Measurements from ENCODE around the gene GSE1.

GSE1 gene

DNA sequence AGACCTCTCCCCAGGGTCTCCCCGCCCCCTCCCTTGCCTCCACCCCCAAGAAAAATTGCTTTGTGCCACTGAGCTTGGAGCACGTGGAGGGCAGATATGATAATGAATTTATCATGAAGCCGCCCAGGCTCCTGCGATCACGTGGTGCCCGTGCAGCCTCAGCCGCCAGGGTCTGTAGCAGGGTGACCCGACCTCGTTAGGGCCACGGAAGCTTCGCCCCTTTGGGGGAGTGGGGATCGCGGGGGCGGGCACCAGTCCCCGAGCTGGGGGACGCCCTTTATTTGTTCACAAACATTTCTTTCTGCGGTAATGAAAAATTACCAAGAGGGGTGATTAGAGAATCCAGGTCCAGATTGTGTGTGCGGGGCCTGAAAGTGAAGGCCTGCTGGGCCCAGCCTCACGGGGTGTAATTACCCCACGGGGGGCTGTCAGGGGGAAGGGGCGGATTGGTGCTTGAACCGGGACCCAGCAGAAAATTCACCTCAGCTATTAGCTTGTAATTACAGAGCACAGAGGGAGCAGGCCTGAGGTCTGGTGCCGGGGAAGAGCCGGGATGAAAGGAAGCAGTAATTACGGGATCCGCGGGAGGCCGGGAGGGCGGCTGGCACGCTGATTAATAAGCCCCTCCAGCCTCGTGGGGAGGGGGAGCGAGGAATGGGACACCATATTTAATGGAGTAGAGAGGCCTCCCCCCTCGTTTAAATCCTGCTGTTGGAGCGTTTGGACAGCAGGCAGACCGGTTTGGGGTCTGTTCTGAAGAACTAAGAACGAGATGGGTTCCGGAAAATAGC is 13.3 kb downstream of the GSE1 start:
- no peak for TF ChIP-seq EZH2phosphoT487 (IDR thresholded peaks at IDR 0.05; ENCODE audit: borderline replicate concordance, low read length)
- TF ChIP-seq, protein P1, sequence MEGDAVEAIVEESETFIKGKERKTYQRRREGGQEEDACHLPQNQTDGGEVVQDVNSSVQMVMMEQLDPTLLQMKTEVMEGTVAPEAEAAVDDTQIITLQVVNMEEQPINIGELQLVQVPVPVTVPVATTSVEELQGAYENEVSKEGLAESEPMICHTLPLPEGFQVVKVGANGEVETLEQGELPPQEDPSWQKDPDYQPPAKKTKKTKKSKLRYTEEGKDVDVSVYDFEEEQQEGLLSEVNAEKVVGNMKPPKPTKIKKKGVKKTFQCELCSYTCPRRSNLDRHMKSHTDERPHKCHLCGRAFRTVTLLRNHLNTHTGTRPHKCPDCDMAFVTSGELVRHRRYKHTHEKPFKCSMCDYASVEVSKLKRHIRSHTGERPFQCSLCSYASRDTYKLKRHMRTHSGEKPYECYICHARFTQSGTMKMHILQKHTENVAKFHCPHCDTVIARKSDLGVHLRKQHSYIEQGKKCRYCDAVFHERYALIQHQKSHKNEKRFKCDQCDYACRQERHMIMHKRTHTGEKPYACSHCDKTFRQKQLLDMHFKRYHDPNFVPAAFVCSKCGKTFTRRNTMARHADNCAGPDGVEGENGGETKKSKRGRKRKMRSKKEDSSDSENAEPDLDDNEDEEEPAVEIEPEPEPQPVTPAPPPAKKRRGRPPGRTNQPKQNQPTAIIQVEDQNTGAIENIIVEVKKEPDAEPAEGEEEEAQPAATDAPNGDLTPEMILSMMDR (IDR thresholded peaks at IDR 0.05; ENCODE audit: low read depth, low read length, poor library complexity, severe bottlenecking) = no peak
- Histone ChIP-seq H3K4me1 (ENCODE audit: control insufficient read depth, low read length) (no peaks in the 10 kb centered on the region), H3K4me3 (ENCODE audit: low read length) (no peak overlapping the region), H3K4me2 (ENCODE audit: low read length) (no peak overlapping the region), H3K9me3 (ENCODE audit: control insufficient read depth, insufficient read depth, low read length) (no peaks in the 10 kb centered on the region), H3K9me2 (replicated peaks; ENCODE audit: control insufficient read depth, low read length) (no peaks in the 10 kb centered on the region), H3K27me3 (ENCODE audit: control insufficient read depth, low read length) (no peaks in the 10 kb centered on the region), H4K20me1 (ENCODE audit: control insufficient read depth, insufficient read depth, low read depth, low read length) (0 out of 2 replicates have a peak, but pooled peaks cover 7% of the 10 kb centered on the region), H3F3A (ENCODE audit: control insufficient read depth, insufficient read depth) (no peaks in the 10 kb centered on the region), H3K79me2 (ENCODE audit: control insufficient read depth, low read length) (peaks cover 97% of the 10 kb centered on the region), H3K27ac (ENCODE audit: low read depth, low read length) (no peak overlapping the region), H3K36me3 (ENCODE audit: control insufficient read depth, low read length) (no peaks in the 10 kb centered on the region)

DNA sequence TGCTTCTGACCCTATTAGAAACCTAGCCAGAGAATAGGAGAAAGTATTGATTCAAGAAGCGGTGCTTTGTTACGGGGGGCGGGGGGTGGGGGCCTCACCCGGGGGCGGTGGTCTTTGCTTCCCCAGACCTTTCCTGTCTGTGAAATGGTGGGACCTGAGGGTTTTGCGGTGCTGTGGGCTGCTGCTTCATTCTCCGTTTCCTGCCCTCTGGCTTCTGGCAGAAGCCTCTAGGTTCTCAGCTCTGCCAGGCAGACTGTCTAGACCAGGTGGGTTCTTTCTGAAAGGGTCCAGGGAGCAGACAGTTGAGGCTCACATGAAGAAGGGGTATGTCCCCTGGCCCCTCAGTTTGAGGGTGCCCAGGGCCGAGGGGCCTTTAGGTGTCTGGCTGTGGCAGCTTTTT is 14.0 kb downstream of the GSE1 start:
- Histone ChIP-seq H3K36me3 (ENCODE audit: control insufficient read depth, low read length) (no peaks in the 10 kb centered on the region), H3K4me1 (ENCODE audit: control insufficient read depth, low read length) (no peaks in the 10 kb centered on the region), H3K9me2 (replicated peaks; ENCODE audit: control insufficient read depth, low read length) (no peaks in the 10 kb centered on the region), H3K27ac (ENCODE audit: low read depth, low read length) (no peak overlapping the region), H3K27me3 (ENCODE audit: control insufficient read depth, low read length) (no peaks in the 10 kb centered on the region), H3K9me3 (ENCODE audit: control insufficient read depth, insufficient read depth, low read length) (no peaks in the 10 kb centered on the region), H3K4me3 (ENCODE audit: low read length) (no peak overlapping the region), H3K4me2 (ENCODE audit: low read length) (no peak overlapping the region), H3K79me2 (ENCODE audit: control insufficient read depth, low read length) (peaks cover 97% of the 10 kb centered on the region), H4K20me1 (ENCODE audit: control insufficient read depth, insufficient read depth, low read depth, low read length) (no peaks in the 10 kb centered on the region; the same call in 1 of the 2 replicates), H3F3A (ENCODE audit: control insufficient read depth, insufficient read depth) (no peaks in the 10 kb centered on the region)
- no peak for TF ChIP-seq EZH2phosphoT487 (IDR thresholded peaks at IDR 0.05; ENCODE audit: borderline replicate concordance, low read length)
- TF ChIP-seq, protein P1 (IDR thresholded peaks at IDR 0.05; ENCODE audit: low read depth, low read length, poor library complexity, severe bottlenecking) = no peak

DNA sequence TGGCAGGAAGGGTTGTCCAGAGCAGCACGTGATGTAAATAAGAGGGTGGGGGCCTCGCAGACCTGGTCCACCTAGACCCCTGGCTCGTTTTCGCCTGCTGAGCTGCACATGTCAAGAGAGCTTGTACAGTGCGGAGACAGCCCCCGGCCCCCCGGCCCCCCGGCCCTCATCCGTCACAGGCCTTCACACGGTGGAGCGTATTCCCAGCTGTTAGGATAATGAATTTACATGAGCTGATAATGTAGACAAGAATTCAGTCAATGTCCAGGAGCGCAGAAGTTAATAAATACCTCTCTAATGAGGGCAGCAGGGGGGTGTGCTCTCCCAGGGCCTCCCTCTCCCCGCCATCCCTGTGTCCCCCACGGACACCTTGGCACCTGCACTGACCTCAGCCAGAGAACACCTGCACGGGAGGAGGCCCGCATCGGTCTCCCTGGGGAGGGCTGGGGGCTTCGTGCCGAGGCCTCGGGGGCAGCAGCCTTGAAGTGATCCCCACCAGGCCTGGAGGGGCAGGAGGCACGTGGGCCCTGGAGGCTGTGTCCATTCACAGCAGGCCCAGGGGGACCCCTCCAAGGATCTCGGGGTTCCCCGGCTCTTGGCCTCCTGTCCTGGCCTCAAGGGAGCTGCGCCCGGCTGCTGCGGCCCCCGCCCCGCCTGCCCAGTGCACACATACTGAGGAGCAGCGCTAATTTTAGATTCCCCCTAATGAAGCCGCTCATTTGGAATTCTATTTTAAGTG is 14.6 kb downstream of the GSE1 start:
- H4K20me1 ChIP-seq (ENCODE audit: control insufficient read depth, insufficient read depth, low read depth, low read length) = no peaks in the 10 kb centered on the region; the same call in 1 of the 2 replicates
- no peaks in the 10 kb centered on the region for H3K27me3 ChIP-seq (ENCODE audit: control insufficient read depth, low read length)
- no peaks in the 10 kb centered on the region for H3K9me3 ChIP-seq (ENCODE audit: control insufficient read depth, insufficient read depth, low read length)
- H3F3A ChIP-seq (ENCODE audit: control insufficient read depth, insufficient read depth) = no peaks in the 10 kb centered on the region
- no peak overlapping the region for H3K27ac ChIP-seq (ENCODE audit: low read depth, low read length)
- no peak for TF ChIP-seq EZH2phosphoT487 (IDR thresholded peaks at IDR 0.05; ENCODE audit: borderline replicate concordance, low read length)
- TF ChIP-seq, protein P1 (IDR thresholded peaks at IDR 0.05; ENCODE audit: low read depth, low read length, poor library complexity, severe bottlenecking) = no peak
- no peaks in the 10 kb centered on the region for H3K4me1 ChIP-seq (ENCODE audit: control insufficient read depth, low read length)
- no peak overlapping the region for H3K4me2 ChIP-seq (ENCODE audit: low read length)
- H3K9me2 ChIP-seq (replicated peaks; ENCODE audit: control insufficient read depth, low read length) = no peaks in the 10 kb centered on the region
- H3K36me3 ChIP-seq (ENCODE audit: control insufficient read depth, low read length) = no peaks in the 10 kb centered on the region
- no peak overlapping the region for H3K4me3 ChIP-seq (ENCODE audit: low read length)
- peaks cover 97% of the 10 kb centered on the region for H3K79me2 ChIP-seq (ENCODE audit: control insufficient read depth, low read length)

All from DOHH2 (cell line).